GM18499 (cell line): ENCODE data around the gene TUBB1.

ENCODE experiments used
- ATAC-seq: cut with Tn5 transposase; IDR thresholded peaks from one replicate; pipeline ENCODE4 v1.9.1; 2021; ENCODE audit warnings: moderate number of reproducible peaks; ENCODE audit not compliant: insufficient read depth, unreplicated experiment

Gene TUBB1

GRCh38 chr20:58988565-58988882, 30.7 kb upstream of the TUBB1 start:
- no peak for ATAC-seq

GRCh38 chr20:58989196-58989595, 30.0 kb upstream of the TUBB1 start:
- ATAC-seq = no peak

DNA sequence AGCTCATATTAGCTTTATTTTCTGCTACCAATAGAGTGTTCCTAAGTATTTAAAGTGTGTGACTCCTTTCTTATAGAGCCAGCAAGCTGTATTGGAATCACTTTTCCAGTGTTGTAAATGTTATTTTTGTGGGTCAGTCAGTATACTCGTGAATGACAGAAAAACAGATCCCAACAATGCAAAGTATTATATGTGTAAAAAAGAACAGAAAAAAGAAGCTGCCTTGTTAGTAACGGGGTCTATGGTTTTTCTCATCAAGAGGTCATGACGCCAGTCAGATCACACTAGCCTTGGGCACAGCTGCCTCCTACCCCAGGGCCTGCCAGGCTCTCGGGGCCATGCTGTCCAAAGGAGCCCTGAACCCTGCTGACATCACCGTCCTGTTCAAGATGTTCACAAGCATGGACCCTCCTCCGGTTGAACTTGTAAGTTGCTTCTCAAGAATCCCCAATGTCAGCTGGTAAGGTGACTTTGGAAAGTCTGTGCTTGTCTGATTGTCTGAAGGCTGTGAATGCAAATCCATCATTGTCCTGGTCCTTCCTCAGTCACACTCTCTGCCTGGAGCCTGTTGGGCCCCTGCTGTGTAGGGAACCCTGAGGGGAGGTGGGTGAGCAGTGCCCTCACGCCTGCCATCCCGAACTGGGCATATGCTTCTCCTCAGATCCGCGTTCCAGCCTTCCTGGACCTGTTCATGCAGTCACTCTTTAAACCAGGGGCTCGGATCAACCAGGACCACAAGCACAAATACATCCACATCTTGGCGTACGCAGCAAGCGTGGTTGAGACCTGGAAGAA, 28.4 kb upstream of the TUBB1 start:
- no peak for ATAC-seq

DNA sequence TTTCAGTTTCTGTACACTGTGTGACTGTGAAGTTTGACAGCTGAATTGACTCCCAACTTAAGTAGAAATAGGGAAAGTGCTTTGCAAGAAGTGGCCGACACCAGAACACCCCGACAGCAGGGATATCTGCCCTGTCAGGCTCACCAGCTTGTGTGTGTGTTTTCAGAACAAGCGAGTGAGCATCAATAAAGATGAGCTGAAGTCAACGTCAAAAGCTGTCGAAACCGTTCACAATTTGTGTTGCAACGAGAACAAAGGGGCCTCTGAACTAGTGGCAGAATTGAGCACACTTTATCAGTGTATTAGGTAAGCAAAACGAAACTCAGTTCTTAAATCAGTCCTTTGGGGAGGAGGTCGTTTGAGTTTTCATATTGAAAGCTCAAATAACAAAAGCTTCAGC, 27.5 kb upstream of the TUBB1 start:
- ATAC-seq = no peak

- ATAC-seq = no peak
These were observed 26.3 kb upstream of the TUBB1 start for GRCh38 chr20:58992911-58993310.

- no peak for ATAC-seq
These were observed 25.6 kb upstream of the TUBB1 start for GRCh38 chr20:58993332-58994248.

DNA sequence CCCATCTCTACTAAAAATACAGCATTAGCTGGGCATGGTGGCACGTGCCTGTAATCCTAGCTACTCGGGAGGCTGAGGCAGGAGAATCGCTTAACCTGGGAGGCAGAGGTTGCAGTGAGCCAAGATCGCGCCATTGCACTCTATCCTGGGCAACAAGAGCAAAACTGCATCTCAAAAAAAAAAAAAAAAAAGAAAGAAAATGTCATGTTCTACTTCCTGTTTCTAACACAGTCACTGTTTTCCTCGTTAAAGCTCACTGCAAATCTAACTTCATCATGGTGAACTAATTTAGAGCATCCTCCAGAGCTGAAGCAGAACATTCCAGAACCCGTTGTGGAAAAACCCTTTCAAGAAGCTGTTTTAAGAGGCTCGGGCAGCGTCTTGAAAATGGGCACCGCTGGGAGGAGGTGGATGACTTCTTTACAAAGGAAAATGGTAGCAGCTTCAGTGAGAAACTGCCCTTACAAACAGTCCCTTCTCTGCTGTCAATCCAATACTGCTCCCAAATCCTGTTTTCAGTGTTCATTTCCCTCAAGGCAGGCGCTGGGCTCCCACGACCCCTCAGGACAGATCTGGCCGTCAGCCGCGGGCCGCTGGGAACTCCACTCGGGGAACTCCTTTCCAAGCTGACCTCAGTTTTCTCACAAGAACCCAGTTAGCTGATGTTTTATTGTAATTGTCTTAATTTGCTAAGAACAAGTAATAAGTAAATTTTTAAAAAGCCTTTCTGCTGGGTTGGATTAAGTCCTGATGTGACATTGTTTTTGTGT, 24.7 kb upstream of the TUBB1 start:
- no peak for ATAC-seq

DNA sequence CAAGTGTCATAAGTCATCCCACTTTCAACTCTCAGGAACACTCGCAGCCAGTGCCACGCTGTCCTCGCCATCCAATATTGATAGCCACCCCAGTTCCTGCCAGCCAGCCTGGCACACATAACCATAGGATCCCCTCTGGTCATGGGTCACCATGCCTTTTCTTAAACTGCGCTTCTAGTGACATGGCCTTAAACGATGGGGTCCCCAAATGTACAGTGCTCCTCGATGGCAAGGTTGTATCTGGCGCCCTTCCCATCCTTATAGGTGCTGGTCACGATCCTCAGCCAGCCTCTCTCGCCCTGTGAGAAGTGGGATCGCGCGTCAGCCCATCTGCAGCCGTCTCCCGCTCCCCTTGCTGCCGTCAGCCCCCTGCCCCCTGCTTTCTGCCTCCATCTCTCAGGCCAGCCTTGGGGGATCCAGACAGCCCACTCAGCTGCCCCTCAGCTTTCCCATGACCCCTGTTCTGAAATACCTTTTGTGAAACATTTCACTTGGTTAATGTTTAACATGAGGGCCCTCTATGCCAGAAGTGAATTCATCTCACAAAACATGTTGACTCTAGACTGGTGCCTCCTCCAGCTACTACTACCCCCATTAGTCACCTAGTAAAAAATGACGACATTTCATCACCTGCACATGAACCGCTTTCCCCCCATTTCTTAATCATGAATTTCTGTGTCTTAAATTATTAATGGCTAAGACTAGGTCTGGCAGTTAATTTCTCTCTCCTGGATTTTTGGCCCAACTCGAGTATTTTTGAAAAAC, 23.6 kb upstream of the TUBB1 start:
- ATAC-seq = no peak

GRCh38 chr20:58996226-58996611, 23.0 kb upstream of the TUBB1 start:
- ATAC-seq = no peak

DNA sequence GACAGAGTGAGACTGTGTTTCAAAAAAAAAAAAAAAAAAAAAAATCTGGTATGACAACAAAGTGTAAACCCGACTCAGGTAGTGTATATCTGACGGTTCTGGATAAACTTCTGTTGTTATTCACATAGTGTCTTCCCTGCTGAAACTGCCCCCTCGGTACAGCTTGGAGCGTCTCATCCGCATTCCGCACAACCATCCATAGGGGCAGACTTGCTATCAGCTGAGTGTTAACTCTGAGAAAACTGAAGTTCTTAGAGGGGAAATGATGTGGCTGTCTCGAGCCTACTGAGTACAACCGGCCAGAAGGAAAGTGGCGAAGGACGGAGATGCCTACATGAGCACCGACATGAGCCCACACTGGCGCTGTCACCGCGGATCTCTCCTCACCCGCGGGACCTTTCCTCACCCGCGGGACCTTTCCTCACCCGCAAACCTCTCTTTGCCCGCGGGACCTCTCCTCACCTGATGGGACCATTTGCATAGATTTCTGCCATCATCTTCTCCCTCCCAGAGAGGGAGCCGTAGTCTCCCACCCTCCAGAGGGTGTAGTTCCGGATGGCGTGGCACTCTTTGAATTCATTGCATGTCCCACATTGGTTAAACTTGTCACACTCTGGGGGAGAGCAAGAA, 22.0 kb upstream of the TUBB1 start:
- no peak for ATAC-seq

GRCh38 chr20:58998656-58999055, 20.6 kb upstream of the TUBB1 start:
- ATAC-seq = no peak

GRCh38 chr20:59000326-59000725, 18.9 kb upstream of the TUBB1 start:
- no peak for ATAC-seq

DNA sequence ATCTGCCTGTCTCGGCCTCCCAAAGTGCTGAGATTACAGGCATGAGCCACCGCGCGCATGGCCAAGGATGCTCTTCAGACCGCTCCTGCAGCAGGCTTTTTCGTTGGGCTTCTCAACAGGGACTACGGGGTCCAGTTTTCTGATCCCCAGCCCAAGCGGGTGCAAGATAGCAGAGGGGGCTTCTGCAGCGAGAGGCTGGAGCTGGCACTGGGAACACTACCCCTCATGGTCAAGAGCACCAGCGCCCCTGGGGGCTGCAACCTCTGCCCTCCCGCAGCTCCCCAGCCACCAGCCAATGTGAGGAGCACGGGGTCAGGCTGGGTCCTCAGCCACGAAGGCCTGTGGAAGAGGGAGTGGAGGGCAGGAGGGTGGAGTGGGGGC, 18.2 kb upstream of the TUBB1 start:
- ATAC-seq = no peak

GRCh38 chr20:59001449-59002171, 17.6 kb upstream of the TUBB1 start:
- ATAC-seq = no peak

GRCh38 chr20:59002388-59002787, 16.8 kb upstream of the TUBB1 start:
- no peak for ATAC-seq

- no peak for ATAC-seq
These were observed 16.3 kb upstream of the TUBB1 start for GRCh38 chr20:59002874-59003399.

- ATAC-seq = no peak
These were observed 15.3 kb upstream of the TUBB1 start for GRCh38 chr20:59003836-59004492.

DNA sequence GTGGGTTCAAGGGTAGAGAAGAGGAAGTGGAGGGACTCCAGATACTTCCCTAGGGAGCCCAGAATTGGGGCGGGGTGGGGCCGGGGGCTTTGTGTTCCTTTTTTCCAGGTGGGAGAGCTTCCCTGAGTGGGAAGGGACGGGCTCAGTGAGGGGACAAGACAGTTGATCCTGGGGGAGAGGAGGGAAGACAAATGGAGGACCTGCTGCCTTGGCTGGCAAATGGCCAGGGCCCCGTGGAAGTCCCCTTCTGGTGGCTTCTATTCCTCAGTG, 14.8 kb upstream of the TUBB1 start:
- ATAC-seq = no peak
